ENCODE results near the gene ZMIZ1.

The ZMIZ1 gene, protein sequence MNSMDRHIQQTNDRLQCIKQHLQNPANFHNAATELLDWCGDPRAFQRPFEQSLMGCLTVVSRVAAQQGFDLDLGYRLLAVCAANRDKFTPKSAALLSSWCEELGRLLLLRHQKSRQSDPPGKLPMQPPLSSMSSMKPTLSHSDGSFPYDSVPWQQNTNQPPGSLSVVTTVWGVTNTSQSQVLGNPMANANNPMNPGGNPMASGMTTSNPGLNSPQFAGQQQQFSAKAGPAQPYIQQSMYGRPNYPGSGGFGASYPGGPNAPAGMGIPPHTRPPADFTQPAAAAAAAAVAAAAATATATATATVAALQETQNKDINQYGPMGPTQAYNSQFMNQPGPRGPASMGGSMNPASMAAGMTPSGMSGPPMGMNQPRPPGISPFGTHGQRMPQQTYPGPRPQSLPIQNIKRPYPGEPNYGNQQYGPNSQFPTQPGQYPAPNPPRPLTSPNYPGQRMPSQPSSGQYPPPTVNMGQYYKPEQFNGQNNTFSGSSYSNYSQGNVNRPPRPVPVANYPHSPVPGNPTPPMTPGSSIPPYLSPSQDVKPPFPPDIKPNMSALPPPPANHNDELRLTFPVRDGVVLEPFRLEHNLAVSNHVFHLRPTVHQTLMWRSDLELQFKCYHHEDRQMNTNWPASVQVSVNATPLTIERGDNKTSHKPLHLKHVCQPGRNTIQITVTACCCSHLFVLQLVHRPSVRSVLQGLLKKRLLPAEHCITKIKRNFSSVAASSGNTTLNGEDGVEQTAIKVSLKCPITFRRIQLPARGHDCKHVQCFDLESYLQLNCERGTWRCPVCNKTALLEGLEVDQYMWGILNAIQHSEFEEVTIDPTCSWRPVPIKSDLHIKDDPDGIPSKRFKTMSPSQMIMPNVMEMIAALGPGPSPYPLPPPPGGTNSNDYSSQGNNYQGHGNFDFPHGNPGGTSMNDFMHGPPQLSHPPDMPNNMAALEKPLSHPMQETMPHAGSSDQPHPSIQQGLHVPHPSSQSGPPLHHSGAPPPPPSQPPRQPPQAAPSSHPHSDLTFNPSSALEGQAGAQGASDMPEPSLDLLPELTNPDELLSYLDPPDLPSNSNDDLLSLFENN

DNA sequence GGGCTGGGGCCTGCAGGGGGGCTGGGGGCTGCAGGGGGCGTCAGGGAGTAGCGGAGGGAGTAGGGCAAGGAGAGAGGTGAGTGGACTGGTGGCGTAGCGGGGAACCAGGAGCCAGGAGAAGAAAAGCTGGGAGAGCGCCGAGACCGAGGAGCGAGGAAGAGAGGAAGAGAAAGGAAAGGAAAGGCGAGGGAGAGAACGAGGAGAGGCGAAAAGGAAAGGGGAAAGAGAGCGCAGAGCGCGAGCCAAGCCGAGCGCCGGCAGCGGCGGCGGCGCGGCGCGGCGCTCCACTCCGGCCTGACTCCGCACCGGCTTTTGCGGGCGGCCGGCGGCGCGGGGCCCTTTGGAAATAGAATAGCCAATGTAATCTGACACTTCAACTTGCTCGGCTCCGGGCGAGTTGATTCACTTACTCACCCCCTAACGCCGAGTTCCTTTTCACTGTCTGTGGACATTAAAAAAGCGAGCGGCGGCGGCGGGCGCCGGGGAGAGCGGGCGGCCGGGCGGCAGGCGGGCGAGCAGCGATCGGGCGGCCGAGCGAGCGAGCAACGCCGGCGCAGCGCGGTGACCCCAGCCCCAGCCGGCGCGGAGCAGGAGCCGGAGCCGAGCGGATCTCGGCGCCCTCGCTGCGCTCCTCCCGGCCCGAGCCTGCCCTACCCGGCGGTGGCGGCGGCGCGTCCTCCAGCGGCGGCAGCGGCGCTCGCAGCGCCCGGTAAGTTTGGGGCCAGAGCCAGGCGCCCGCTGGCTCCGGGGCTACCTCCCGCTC lies at the start of gene ZMIZ1:
ZMIZ1 (plus strand) TSS at position 405 of the 763 bp plus-strand sequence. CDS start 132,667 bp downstream, outside the sequence.
- peak; percentile 83 for DNase-seq

DNA sequence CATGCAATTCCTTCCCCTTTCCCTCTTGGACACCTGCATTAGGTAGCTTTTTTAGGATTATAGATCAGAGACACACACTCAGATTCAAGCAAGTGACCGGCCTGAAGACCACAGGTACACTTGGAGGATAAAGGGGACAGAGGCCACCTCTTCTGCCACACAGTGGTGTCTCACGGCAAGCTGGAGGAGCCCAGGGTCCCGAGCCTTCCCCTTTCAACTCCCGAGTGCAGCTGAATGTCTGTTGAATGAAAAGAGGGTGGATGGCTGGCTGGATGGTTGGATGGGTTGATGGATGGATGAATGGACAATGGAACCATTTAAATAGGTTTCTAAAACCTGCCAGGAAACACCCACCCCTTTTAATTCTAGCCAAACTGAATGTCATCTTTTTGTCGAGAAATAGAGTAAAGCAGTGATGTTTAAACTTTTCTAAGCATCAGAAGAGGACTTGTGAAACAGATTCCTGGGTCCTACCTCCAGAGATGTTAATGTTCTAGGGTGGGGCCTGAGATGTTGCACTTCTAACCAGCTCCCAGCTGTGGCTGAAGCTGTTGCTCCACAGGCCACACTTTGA lies 49.2 kb upstream of the ZMIZ1 start:
- peak; percentile 3 for DNase-seq

GRCh38 chr10:79020015-79020491 lies 48.7 kb upstream of the ZMIZ1 start:
- DNase-seq = peak; percentile 13

GRCh38 chr10:79020605-79021004 lies 48.2 kb upstream of the ZMIZ1 start:
- DNase-seq = peak; percentile 9

GRCh38 chr10:79021331-79021907 lies 47.3 kb upstream of the ZMIZ1 start:
- peak; percentile 11 for DNase-seq

DNA sequence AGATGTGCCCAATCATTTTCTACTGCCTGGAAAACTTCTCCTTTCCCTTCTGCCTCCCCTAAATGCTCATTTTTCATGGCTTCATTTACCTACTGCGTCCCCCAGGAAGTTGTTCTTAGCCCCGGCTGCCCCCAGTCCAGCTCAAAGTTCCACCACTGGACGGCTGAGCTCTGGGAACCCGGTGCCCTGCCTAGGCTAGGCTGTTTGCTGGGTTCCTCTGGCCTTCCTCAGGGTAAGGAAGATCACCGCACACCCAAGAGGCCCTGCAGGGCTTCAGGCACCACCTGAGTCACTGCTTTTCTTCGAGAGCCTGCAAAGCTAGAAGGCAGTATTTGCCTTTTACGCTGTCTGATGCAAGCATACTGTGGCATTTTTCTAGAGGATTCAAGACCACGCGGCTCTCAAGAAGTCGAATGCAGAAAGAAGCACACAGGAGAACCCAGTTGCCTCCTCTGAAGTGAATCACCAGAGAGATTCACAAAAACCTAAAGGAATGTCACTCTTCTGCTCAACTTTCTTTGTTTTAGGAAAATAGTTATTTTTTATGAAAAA lies 46.7 kb upstream of the ZMIZ1 start:
- DNase-seq = peak; percentile 2

DNA sequence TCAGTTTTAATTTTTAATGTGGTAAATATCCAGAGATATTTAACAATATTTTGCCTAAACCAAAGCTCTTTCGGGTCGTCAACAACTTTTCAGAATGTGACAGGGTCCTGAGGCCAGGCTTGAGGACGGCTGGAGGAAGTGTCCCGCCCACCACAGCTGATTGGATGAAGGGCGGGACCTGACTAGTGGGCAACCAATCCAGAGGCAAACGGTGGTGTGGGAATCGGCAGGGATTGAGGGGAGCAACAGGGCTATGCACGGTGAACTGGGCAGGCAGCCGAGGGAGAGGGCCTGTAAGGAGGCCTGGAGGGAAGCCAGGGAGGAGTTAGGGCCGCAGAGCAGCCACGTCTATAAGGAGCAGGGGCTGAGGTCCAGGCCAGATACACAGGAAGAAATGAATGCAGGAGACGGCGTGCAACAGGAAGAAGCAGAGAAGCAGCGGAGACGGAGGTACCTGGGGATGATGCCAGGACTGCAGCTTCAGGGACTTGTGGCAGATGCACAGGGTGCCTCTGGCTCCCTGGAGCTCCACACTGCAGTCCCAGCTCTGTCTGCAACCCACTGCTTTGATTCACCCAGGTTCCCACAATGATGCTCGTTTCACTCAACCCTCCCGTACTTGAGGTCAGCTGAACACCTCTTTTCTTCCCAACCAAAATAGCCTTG lies 46.1 kb upstream of the ZMIZ1 start:
- DNase-seq = peak; percentile 14

DNA sequence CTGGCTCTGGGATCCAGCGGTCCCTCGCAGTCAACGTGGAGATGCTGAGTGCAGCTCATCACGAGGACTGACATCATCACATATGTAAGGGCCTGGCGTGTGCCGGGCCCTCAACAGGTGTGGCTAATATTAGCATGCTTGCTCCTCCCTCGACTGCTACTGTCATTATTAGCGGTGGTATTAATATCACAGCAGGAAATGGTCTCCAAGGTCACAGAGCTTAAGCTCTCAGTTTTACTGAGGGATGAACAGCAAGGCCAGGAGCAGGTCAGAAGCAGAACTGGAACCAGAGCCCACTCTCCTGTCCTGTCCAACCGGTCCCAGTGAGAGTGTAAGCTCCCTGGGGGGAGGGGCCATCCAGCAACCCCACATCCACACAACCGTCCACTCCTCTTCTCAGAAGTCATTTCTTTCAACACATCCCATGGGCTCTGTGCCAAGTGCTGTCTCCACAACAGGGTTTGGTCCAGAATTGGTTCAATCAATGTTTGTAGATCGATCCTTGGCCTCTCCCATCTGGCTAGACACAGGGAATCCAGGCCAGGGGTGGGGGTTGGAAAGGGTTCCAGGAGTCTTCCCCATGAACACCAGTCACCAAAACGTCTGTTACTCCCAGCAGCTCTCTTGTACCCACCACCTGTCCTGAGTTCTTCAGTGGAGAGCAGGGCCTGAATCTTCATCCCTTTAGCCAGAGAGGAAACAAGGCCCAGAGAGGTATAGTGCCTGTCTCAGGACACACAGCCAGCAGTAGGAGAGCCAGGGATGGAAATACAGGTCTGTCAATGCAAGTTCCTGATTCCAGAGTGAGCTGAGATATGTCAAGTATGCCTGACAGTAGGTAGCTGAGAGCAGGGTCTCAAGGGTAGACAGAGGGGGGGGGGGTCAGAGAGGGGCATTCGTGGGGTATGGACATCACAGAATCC lies 45.3 kb upstream of the ZMIZ1 start:
- peak; percentile 15 for DNase-seq

DNA sequence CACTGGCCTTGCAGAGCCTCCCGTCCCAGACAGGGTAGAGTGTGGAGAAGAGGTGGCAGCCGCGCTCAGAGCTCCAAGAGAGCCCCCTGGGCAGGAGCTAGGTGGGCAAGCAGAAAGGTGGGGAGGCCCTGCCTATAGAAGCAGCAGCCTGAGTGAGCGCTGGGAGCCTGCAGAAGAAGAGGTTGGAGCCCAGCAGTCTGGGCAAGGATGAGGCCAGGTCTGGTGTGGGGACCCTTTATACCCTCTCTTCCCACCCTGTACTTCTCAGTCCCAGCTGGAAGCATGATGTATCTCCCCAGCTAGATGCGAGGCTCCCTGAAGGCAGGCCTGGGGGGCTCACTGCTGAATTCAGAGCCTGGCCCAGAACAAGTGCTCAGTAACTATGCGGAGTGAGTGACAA lies 44.5 kb upstream of the ZMIZ1 start:
- DNase-seq = peak; percentile 10

- peak; percentile 11 for DNase-seq
These were observed 44.0 kb upstream of the ZMIZ1 start for GRCh38 chr10:79024720-79025198.

- DNase-seq = peak; percentile 58
These were observed 43.5 kb upstream of the ZMIZ1 start for GRCh38 chr10:79025199-79025832.

DNA sequence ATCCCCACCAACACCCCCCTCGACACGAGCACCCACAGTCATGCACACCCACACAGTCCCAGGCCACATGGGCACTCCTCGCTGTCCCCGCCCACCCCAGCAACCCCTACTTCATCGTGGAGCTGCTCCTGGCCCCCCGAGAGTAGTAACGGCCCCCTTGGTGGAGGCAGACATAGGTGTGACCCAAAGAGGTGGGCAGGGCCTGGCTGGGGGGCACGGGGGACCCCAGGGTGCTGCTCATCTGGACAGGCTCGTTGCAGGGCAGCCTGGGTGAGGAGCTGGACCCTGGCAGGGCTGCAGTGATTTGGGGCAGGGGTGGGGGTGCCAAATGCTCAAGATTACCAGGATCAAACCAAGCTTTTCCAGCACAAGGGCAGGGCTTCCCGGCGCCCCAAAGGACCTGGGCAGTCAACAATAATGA lies 42.4 kb upstream of the ZMIZ1 start:
- peak; percentile 7 for DNase-seq

DNA sequence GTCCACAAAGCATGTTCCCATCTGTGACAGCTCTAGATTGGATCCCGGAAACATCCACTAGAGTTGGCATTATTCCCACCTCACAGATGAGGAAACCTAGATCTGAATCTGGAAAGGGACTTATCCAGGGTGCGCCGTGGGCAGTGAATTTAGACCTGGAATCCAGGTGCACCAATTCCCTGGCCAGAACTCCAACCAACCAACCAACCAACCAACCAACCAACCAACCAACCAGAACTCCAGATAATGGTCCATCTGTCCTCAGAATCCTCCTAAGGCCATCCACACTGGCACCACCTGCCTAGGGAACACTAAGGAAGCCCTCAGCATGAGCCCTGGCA lies 42.0 kb upstream of the ZMIZ1 start:
- DNase-seq = no peak

- peak; percentile 59 for DNase-seq
These were observed 41.4 kb upstream of the ZMIZ1 start for GRCh38 chr10:79027147-79028055.

- no peak for DNase-seq
These were observed 40.7 kb upstream of the ZMIZ1 start for GRCh38 chr10:79028056-79028430.

DNA sequence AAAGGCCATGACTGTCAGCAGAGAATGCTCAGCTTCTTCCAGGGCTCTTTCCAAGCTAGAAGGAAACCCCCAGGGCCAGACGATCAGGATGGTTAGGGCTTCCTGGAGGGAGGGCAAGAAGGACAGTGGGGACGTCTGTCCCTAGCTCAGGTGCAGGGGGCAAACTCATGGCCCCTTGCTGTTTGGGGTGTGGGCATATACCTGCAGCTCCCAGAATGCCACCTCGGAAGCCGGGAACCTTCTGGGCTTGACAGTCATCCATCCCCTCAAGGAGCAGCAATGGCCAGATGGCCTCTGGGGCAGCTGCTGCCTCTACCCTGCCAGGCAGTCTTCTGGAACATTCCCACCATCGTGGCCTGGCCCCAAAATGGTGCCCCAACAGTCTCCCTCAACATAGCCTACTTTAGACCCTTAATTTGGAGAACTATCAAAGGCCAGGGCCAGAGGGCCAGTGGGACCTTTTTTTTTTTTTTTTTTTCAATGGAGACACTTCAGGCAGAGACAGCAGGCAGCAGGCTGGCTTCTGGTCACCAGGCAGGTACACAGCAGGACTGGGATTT lies 40.2 kb upstream of the ZMIZ1 start:
- DNase-seq = no peak
